GM23338 (cell line): ENCODE measurements around the gene SNAP25. TPM values are rescaled to one million over a fixed set of nuclear protein-coding genes. Genes with fewer than 3 reads are reported as not detected.

Experiments
- ATAC-seq: fragments of 200-7000 bp; cut with Tn5 transposase; 3 replicates; pipeline ENCODE4 v1.9.1; 2020
- DNase-seq: peaks from one replicate; pipeline ENCODE4 v3.0.0-alpha.2; 2015; ENCODE audit warnings: low spot score
- H2AFZ ChIP-seq: fragments of 200-600 bp; sonication (generic); 2 replicates; pipeline ENCODE4 v1.8.0; 2016; ENCODE audit warnings: antibody characterized with exemption, mild to moderate bottlenecking, moderate library complexity
- H3F3A ChIP-seq: fragments of 200-600 bp; sonication (generic); replicated peaks from 2 replicates; pipeline ENCODE4 v1.8.0; 2017; ENCODE audit warnings: antibody characterized with exemption, mixed run types, low read depth
- H3K27ac ChIP-seq: fragments of 200-600 bp; sonication (generic); 2 replicates; pipeline ENCODE4 v1.6.1; 2016; ENCODE audit warnings: low read depth
- H3K27me3 ChIP-seq: fragments of 200-600 bp; sonication (generic); 2 replicates; pipeline ENCODE4 v1.8.0; 2016; ENCODE audit warnings: mild to moderate bottlenecking, mixed run types, moderate library complexity; ENCODE audit not compliant: insufficient read depth
- H3K36me3 ChIP-seq: fragments of 200-600 bp; sonication (generic); 2 replicates; pipeline ENCODE4 v1.8.0; 2016; ENCODE audit warnings: mild to moderate bottlenecking; ENCODE audit not compliant: insufficient read depth
- H3K4me1 ChIP-seq: fragments of 200-600 bp; sonication (generic); 2 replicates; pipeline ENCODE4 v1.8.0; 2016; ENCODE audit warnings: mild to moderate bottlenecking, moderate library complexity; ENCODE audit not compliant: insufficient read depth
- H3K4me2 ChIP-seq: fragments of 200-600 bp; sonication (generic); 2 replicates; pipeline ENCODE4 v1.7.1; 2017; ENCODE audit warnings: mixed run types
- H3K4me3 ChIP-seq: fragments of 200-600 bp; sonication (generic); 2 replicates; pipeline ENCODE4 v1.6.1; 2016; ENCODE audit warnings: mixed run types
- H3K79me2 ChIP-seq: fragments of 200-600 bp; sonication (generic); replicated peaks from 2 replicates; pipeline ENCODE4 v1.8.0; 2017; ENCODE audit warnings: mild to moderate bottlenecking; ENCODE audit not compliant: insufficient read depth
- H3K9me2 ChIP-seq: fragments of 200-600 bp; sonication (generic); 2 replicates; pipeline ENCODE4 v1.8.0; 2017; ENCODE audit not compliant: insufficient read depth
- H4K20me1 ChIP-seq: fragments of 200-600 bp; sonication (generic); replicated peaks from 2 replicates; pipeline ENCODE4 v1.8.0; 2017; ENCODE audit warnings: mild to moderate bottlenecking; ENCODE audit not compliant: insufficient read depth
- H3K27ac Mint-ChIP-seq: 2 replicates; pipeline ENCODE4 v1.8.0; 2020; ENCODE audit warnings: inconsistent platforms, mild to moderate bottlenecking, moderate library complexity, mixed read lengths
- H3K27me3 Mint-ChIP-seq: 3 replicates; pipeline ENCODE4 v1.8.0; 2022; ENCODE audit warnings: low read depth, mild to moderate bottlenecking, moderate library complexity, mixed read lengths, inconsistent platforms; ENCODE audit not compliant: insufficient read depth, poor library complexity
- H3K36me3 Mint-ChIP-seq: 3 replicates; pipeline ENCODE4 v1.8.0; 2021; ENCODE audit warnings: low read depth, mild to moderate bottlenecking, inconsistent platforms, moderate library complexity, mixed read lengths
- H3K4me1 Mint-ChIP-seq: 3 replicates; pipeline ENCODE4 v1.8.0; 2020; ENCODE audit warnings: mild to moderate bottlenecking, inconsistent platforms, mixed read lengths
- H3K4me3 Mint-ChIP-seq: 3 replicates; pipeline ENCODE4 v1.8.0; 2021; ENCODE audit warnings: moderate library complexity, mild to moderate bottlenecking, inconsistent platforms, mixed read lengths
- H3K9me3 Mint-ChIP-seq: 3 replicates; pipeline ENCODE4 v1.8.0; 2020; ENCODE audit warnings: moderate library complexity, mild to moderate bottlenecking, inconsistent platforms, mixed read lengths
- EZH2 ChIP-seq: fragments of 200-600 bp; sonication (generic); IDR thresholded peaks from one replicate; pipeline ENCODE4 v1.8.0; 2017; ENCODE audit warnings: antibody characterized with exemption, mild to moderate bottlenecking, low read depth; ENCODE audit not compliant: unreplicated experiment
- EZH2phosphoT487 ChIP-seq: fragments of 200-600 bp; sonication (generic); IDR thresholded peaks from one replicate; pipeline ENCODE4 v1.8.1; 2018; ENCODE audit warnings: antibody characterized with exemption; ENCODE audit not compliant: unreplicated experiment
- JUNB ChIP-seq: IDR thresholded peaks from one replicate; pipeline ENCODE4 v1.6.1; 2016; ENCODE audit warnings: antibody characterized with exemption; ENCODE audit not compliant: unreplicated experiment
- POLR2AphosphoS5 ChIP-seq: IDR thresholded peaks from 2 replicates; pipeline ENCODE4 v1.6.1; 2016; ENCODE audit warnings: antibody characterized with exemption, low read depth
- ZNF114 ChIP-seq: fragments of 250-450 bp; sonication (Bioruptor Pico); IDR thresholded peaks from 2 replicates; pipeline ENCODE4 v1.5.0; 2020; ENCODE audit warnings: mild to moderate bottlenecking, moderate library complexity
- ZNF331 ChIP-seq: fragments of 250-450 bp; sonication (Bioruptor Pico); IDR thresholded peaks from 2 replicates; pipeline ENCODE4 v1.5.0; 2020; ENCODE audit warnings: low read depth, mild to moderate bottlenecking, moderate library complexity
- polyA plus RNA-seq: library from polyadenylated mRNA; unstranded; fragments of >200 nt; fragmentation: Nextera tagmentation; extraction: Ambion mirVana; gene quantifications from 2 replicates; pipeline ENCODE4 v1.2.1, GENCODE V29; 2016
- total RNA-seq: library from RNA; depleted of rRNA; stranded (reverse); fragments of >200 nt; shearing (Covaris generic); gene quantifications from 2 replicates; pipeline ENCODE4 v1.2.3, GENCODE V29; 2014
- TF ChIP-seq, protein P1 (sequence below), 2 experiments: fragments of 200-600 bp in 1 of 2; sonication (generic) in 1 of 2; conservative IDR thresholded peaks; 2 replicates each; pipeline versions ENCODE4 v1.5.1 to v1.6.1; 2016 to 2017; ENCODE audit warnings: antibody characterized with exemption in 2 of 2, low read depth in 2 of 2, mild to moderate bottlenecking in 2 of 2, moderate library complexity in 1 of 2
- TF ChIP-seq, protein P2 (sequence below): fragments of 250-450 bp; sonication (Bioruptor Pico); IDR thresholded peaks from 2 replicates; pipeline ENCODE4 v1.5.0; 2020; ENCODE audit warnings: mild to moderate bottlenecking, moderate library complexity
- TF ChIP-seq, protein P3 (sequence below): IDR thresholded peaks from 2 replicates; pipeline ENCODE4 v1.6.1; 2016; ENCODE audit warnings: antibody characterized with exemption

Gene SNAP25
- total and polyA plus RNA-seq, 2 experiments from 2014 or later: 0.82 to 1.3 TPM

DNA sequence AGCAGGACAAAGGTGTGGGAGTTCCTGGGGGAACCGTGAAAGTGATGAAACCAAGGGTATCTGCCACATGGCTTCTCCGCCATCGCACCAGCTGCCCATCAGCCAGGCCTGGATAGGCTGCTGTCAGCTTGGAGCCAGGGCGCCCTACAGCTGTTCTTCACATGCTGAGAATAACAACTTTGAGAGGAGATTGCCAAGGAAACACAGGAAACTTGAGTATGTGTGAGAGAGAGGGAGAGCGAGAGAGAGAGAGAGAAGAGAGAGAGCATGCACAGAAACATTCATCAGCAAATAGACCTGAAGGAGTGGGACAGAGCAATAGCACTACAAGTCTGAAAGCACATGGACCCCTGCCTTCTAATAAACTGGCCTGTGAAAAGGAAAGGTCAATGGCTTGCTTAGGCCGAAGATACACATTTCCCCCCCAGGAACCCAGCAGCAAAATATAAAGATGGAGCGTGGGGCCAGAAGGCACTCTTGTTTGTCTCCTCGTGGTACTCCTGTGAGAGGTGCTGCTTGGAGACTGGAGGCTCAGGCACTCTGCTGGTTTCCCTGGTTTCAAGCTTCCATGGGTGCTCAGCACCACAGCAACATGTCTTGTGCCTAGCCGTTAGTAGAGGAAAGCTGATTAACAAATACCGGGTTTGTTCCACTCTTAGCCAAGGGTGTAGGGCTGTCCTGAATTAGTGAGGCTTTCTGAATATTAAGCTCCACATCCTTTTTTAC, 53.0 kb downstream of the SNAP25 start:
- Mint-ChIP-seq H3K36me3 (no peaks in the 10 kb centered on the region), H3K4me1 (peaks cover 3% of the 10 kb centered on the region; the same call in 2 of the 3 replicates), H3K9me3 (no peaks in the 10 kb centered on the region), H3K4me3 (no peak overlapping the region), H3K27ac (no peak overlapping the region), H3K27me3 (peaks cover 4% of the 10 kb centered on the region)
- Histone ChIP-seq H3K4me3 (no peak overlapping the region), H3K27ac (no peak overlapping the region), H4K20me1 (no peaks in the 10 kb centered on the region), H3K4me2 (no peak overlapping the region), H3K9me2 (no peaks in the 10 kb centered on the region), H3F3A (no peaks in the 10 kb centered on the region), H2AFZ (peak overlapping the region; percentile 59), H3K79me2 (no peaks in the 10 kb centered on the region), H3K27me3 (no peaks in the 10 kb centered on the region), H3K4me1 (peaks cover 7% of the 10 kb centered on the region), H3K36me3 (no peaks in the 10 kb centered on the region)
- DNase-seq (no peak), ATAC-seq (no peak)
- TF ChIP-seq EZH2 (no peak), POLR2AphosphoS5 (no peak)

DNA sequence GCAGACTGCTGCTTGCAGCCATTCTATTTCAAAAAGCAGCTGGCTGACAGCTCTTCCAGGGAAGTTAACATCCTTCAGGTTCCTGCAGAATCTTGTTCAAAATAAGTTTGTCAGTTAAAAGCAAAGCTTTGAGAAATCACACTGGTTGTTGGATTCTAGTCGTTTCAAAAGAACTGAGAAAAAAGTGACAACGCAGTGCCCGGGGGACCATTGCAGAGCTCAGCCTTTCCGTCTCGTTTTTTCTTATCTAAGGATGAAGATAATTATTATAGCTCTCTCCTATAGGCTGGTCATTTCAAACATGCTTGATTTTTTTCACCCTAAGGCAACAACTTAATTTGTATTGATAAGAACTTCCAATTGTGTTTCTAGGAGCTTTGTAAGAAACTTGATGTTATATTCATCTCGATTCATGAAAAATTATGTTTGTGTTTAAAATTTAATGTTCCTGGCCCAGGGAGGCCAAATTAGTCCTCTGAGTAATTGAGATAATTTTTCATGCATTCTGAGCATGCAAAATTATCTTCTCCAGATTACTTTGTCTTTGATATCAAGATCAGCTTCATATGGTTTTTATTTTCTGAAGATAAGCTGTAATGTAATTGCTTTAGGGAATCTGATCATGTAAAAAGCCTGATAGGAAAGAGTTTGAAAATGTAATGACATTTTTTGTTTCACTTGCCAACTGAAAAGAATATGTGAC, 58.4 kb downstream of the SNAP25 start:
- Histone ChIP-seq H3K27me3 (no peaks in the 10 kb centered on the region), H3K4me1 (peaks cover 42% of the 10 kb centered on the region), H3F3A (0 out of 2 replicates have a peak, but pooled peaks cover 3% of the 10 kb centered on the region), H3K79me2 (no peaks in the 10 kb centered on the region), H3K27ac (no peak overlapping the region), H4K20me1 (no peaks in the 10 kb centered on the region), H3K4me3 (no peak overlapping the region), H3K4me2 (no peak overlapping the region), H2AFZ (no peak overlapping the region), H3K36me3 (no peaks in the 10 kb centered on the region), H3K9me2 (no peaks in the 10 kb centered on the region; the same call in 1 of the 2 replicates)
- Mint-ChIP-seq H3K4me3 (no peak overlapping the region), H3K36me3 (no peaks in the 10 kb centered on the region), H3K4me1 (peaks cover 40% of the 10 kb centered on the region), H3K27ac (no peak overlapping the region), H3K27me3 (peaks cover 7% of the 10 kb centered on the region), H3K9me3 (no peaks in the 10 kb centered on the region)
- DNase-seq (no peak), ATAC-seq (no peak)
- TF ChIP-seq, protein P1, sequence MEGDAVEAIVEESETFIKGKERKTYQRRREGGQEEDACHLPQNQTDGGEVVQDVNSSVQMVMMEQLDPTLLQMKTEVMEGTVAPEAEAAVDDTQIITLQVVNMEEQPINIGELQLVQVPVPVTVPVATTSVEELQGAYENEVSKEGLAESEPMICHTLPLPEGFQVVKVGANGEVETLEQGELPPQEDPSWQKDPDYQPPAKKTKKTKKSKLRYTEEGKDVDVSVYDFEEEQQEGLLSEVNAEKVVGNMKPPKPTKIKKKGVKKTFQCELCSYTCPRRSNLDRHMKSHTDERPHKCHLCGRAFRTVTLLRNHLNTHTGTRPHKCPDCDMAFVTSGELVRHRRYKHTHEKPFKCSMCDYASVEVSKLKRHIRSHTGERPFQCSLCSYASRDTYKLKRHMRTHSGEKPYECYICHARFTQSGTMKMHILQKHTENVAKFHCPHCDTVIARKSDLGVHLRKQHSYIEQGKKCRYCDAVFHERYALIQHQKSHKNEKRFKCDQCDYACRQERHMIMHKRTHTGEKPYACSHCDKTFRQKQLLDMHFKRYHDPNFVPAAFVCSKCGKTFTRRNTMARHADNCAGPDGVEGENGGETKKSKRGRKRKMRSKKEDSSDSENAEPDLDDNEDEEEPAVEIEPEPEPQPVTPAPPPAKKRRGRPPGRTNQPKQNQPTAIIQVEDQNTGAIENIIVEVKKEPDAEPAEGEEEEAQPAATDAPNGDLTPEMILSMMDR (conservative IDR thresholded peaks at IDR 0.05; ENCODE audit: low read depth in 2 of 2): no peak
- TF ChIP-seq, protein P2, sequence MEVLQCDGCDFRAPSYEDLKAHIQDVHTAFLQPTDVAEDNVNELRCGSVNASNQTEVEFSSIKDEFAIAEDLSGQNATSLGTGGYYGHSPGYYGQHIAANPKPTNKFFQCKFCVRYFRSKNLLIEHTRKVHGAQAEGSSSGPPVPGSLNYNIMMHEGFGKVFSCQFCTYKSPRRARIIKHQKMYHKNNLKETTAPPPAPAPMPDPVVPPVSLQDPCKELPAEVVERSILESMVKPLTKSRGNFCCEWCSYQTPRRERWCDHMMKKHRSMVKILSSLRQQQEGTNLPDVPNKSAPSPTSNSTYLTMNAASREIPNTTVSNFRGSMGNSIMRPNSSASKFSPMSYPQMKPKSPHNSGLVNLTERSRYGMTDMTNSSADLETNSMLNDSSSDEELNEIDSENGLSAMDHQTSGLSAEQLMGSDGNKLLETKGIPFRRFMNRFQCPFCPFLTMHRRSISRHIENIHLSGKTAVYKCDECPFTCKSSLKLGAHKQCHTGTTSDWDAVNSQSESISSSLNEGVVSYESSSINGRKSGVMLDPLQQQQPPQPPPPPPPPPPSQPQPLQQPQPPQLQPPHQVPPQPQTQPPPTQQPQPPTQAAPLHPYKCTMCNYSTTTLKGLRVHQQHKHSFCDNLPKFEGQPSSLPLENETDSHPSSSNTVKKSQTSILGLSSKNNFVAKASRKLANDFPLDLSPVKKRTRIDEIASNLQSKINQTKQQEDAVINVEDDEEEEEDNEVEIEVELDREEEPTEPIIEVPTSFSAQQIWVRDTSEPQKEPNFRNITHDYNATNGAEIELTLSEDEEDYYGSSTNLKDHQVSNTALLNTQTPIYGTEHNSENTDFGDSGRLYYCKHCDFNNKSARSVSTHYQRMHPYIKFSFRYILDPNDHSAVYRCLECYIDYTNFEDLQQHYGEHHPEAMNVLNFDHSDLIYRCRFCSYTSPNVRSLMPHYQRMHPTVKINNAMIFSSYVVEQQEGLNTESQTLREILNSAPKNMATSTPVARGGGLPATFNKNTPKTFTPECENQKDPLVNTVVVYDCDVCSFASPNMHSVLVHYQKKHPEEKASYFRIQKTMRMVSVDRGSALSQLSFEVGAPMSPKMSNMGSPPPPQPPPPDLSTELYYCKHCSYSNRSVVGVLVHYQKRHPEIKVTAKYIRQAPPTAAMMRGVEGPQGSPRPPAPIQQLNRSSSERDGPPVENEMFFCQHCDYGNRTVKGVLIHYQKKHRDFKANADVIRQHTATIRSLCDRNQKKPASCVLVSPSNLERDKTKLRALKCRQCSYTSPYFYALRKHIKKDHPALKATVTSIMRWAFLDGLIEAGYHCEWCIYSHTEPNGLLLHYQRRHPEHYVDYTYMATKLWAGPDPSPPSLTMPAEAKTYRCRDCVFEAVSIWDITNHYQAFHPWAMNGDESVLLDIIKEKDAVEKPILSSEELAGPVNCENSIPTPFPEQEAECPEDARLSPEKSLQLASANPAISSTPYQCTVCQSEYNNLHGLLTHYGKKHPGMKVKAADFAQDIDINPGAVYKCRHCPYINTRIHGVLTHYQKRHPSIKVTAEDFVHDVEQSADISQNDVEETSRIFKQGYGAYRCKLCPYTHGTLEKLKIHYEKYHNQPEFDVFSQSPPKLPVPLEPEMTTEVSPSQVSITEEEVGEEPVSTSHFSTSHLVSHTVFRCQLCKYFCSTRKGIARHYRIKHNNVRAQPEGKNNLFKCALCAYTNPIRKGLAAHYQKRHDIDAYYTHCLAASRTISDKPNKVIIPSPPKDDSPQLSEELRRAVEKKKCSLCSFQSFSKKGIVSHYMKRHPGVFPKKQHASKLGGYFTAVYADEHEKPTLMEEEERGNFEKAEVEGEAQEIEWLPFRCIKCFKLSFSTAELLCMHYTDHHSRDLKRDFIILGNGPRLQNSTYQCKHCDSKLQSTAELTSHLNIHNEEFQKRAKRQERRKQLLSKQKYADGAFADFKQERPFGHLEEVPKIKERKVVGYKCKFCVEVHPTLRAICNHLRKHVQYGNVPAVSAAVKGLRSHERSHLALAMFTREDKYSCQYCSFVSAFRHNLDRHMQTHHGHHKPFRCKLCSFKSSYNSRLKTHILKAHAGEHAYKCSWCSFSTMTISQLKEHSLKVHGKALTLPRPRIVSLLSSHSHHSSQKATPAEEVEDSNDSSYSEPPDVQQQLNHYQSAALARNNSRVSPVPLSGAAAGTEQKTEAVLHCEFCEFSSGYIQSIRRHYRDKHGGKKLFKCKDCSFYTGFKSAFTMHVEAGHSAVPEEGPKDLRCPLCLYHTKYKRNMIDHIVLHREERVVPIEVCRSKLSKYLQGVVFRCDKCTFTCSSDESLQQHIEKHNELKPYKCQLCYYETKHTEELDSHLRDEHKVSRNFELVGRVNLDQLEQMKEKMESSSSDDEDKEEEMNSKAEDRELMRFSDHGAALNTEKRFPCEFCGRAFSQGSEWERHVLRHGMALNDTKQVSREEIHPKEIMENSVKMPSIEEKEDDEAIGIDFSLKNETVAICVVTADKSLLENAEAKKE (CRISPR knock-in tag): no peak
- no peak for TF ChIP-seq EZH2phosphoT487
- TF ChIP-seq JUNB: no peak
- no peak for TF ChIP-seq ZNF114 (CRISPR knock-in tag)
- TF ChIP-seq ZNF331 (CRISPR knock-in tag): no peak
- TF ChIP-seq POLR2AphosphoS5: no peak
- TF ChIP-seq, protein P3, sequence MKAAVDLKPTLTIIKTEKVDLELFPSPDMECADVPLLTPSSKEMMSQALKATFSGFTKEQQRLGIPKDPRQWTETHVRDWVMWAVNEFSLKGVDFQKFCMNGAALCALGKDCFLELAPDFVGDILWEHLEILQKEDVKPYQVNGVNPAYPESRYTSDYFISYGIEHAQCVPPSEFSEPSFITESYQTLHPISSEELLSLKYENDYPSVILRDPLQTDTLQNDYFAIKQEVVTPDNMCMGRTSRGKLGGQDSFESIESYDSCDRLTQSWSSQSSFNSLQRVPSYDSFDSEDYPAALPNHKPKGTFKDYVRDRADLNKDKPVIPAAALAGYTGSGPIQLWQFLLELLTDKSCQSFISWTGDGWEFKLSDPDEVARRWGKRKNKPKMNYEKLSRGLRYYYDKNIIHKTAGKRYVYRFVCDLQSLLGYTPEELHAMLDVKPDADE: no peak
